H1 (cell line): ENCODE measurements around the gene BNC2. TPM values are rescaled to one million over a fixed set of nuclear protein-coding genes. Genes with fewer than 3 reads are reported as not detected.

ENCODE experiments used
- CHD2 ChIP-seq: IDR thresholded peaks from 2 replicates; pipeline ENCODE4 v1.6.1; 2012; ENCODE audit warnings: low read length, improper control_type of control experiment
- CHD7 ChIP-seq: fragments of 300-600 bp; sonication (generic); IDR thresholded peaks from 2 replicates; pipeline ENCODE4 v1.7.1; 2012; ENCODE audit warnings: low read length, moderate library complexity, mild to moderate bottlenecking, inconsistent platforms; ENCODE audit not compliant: insufficient replicate concordance
- FOSL1 ChIP-seq: IDR thresholded peaks from 2 replicates; pipeline ENCODE4 v1.6.1; 2011; ENCODE audit warnings: mild to moderate bottlenecking, low read depth, low read length, moderate library complexity; ENCODE audit not compliant: insufficient read depth
- RAD21 ChIP-seq, 2 experiments: IDR thresholded peaks in 1 of 2; conservative IDR thresholded peaks in 1 of 2; 2 replicates each; pipeline ENCODE4 v1.6.1; 2011; ENCODE audit warnings: low read depth in 2 of 2, low read length in 2 of 2, improper control_type of control experiment in 1 of 2, inconsistent platforms in 1 of 2, mild to moderate bottlenecking in 1 of 2, moderate library complexity in 1 of 2
- RFX5 ChIP-seq: IDR thresholded peaks from 2 replicates; pipeline ENCODE4 v1.6.1; 2011; ENCODE audit warnings: low read depth, low read length, improper control_type of control experiment, borderline replicate concordance
- SIX5 ChIP-seq: IDR thresholded peaks from 2 replicates; pipeline ENCODE4 v1.6.1; 2011; ENCODE audit warnings: mild to moderate bottlenecking, low read depth, low read length
- SP2 ChIP-seq: IDR thresholded peaks from 2 replicates; pipeline ENCODE4 v1.6.1; 2012; ENCODE audit warnings: mild to moderate bottlenecking, low read length, inconsistent platforms
- polyA plus RNA-seq, 7 experiments: library from polyadenylated mRNA; depleted of rRNA in 3 of 7; stranded (reverse) in 5 of 7; unstranded in 2 of 7; fragments of >200 nt in 5 of 7; fragments of 200-250 nt in 2 of 7; gene quantifications; 1 replicate in 5 of 7; 2 replicates in 1 of 7; 4 replicates in 1 of 7; pipeline versions ENCODE4 v1.2.1 to v1.2.3, GENCODE V29; 2011 to 2013; ENCODE audit warnings: missing spikeins in 2 of 7, mixed read lengths in 2 of 7
- total RNA-seq: library from RNA; stranded (reverse); fragmentation: NEBNext Ultra II Directional; extraction: Animal tissue kit (Norgen Biotek cat#: 25700); gene quantifications from 2 replicates; pipeline ENCODE4 v1.2.1, GENCODE V29; 2021

Gene BNC2
- total and polyA plus RNA-seq, 2 of the 8 experiments (the other 6 are each of a cell fraction or from before 2014, with no cell fraction given), result 16.0 to 26.8 TPM

DNA sequence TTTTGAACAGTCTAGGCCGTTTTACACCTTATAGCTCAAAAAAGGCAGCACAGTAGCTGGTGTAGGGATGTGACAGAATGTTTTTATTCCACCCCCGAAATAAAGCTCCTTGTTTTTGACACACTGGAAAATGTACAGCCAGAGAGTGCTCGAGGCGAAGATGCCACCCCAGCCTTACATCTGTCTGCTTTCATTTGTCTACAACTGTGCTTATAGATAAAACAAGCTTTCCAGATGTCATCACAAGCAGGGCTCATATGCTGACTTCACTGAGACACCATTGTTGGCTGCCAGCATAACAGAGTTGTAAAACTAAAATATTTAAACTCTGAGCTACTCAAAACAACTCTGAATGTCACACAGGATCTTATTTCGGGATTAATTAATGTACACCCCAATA is 386.3 kb downstream of the BNC2 start (continued):
- TF ChIP-seq CHD7 (no peak), RAD21 (IDR thresholded peaks at IDR 0.05 in 1 of 2, conservative IDR thresholded peaks at IDR 0.05 in 1 of 2; ENCODE audit: low read depth in 2 of 2, low read length in 2 of 2) (no peak), CHD2 (no peak), SP2 (no peak), SIX5 (no peak), RFX5 (no peak), FOSL1 (no peak)
